Stimulated activated CD8-positive, alpha-beta memory T cell treated with anti-CD3 and anti-CD28 coated beads, Interleukin-12 subunit alpha, Interleukin-12 subunit beta, amount 100 ng/mL, for 24 hours (primary cell): ENCODE data around the gene C12orf76.

Experiments
- DNase-seq: peaks from one replicate; pipeline ENCODE4 v3.0.0-alpha.2; 2020; ENCODE audit errors: extremely low read depth

The C12orf76 gene

DNA sequence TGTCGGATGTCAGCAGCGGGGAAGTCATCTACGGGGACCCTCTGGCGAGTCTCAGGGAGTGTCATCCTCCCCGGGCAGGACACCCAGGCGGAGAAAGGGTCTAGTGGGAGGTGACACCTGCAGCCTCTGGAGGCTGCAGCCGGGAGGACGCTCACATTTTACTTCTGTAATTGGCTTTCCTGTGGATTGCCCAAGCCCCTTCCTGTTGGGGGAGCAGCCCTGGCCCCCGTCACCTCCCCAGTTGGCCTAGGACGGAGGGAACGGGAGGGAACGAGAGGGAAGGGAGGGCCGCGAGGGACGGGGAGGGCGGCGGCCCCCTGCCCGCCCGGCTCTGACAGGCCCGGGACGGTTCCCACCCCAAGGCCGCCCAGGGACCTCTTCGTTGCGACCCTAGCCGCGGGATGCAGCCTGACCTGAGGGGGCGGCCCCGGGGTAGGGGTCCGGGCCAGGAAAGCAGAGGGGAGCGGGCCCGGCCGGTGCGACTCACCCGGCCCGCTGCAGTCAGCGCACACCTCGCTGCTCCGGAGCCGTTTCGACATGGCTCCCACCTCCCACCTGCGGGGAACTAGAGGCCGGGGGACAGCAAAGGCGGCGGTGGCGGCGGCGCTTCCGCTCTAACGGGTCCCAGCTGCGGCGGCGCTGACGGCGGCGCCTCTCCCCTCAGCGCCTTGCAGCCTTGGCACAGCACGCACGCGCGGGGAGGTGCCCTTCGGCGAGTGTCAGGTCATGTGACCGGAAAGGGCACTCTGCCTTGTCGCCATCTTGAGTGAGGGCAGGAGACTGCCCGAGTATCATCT lies 52.4 kb downstream of the C12orf76 start, which contains the start of gene GIT2:
GIT2 (minus strand) TSS at position 683 of the 797 bp plus-strand sequence; CDS start at position 539, 144 bp downstream.
- peak; percentile 88 for DNase-seq

DNA sequence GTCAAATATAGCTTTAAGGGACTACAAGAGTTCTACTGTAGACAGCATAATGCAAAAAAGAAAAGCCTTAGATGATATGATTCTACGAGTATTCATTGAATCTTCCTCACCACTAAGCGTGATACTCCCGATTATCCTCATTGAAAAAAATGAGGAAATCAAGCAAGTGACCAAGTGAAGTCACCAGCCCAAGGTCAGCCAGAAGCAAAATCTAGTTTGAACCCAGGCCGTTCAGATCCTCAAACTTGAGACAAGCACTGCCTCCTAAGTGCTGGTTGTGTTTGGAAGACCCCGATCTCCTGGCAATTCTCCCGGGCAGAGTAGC lies 53.0 kb downstream of the C12orf76 start:
- DNase-seq: no peak

DNA sequence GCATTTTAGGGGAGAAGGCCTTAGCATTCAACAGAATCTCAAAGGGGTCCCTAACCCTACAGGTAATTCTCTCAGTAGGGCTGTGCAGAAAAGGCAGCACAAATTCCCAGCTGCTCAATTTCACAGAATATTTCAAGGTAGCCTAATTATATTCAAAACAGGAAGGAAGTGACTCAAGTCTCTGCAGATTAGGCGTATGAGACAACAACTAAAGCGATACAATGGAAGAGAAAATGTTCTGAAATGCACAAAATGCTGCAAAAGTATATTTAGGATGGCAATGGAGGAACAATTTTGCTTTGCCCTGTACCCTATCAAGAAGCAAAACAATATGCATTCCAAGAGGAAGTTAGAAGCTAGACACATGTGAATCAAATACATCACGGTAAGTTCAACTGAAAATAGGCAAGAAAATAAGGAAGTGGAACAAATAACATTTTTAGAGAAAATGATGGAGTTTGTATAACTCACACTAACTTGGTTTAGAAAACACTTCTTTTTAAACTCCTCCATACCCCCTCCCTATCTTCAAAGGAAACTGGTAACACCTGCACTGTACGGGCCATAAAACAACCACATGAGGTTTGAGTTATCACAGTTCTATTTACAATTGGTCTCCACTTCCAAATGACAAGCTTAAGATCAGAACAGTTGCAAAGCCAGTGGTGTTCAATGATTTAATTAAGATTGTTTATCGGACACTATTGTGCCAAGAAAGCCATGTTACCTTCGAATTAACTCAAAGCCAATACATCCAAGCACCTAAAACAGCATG lies 53.7 kb downstream of the C12orf76 start:
- no peak for DNase-seq

GRCh38 chr12:109993091-109993490 lies 55.2 kb downstream of the C12orf76 start:
- no peak for DNase-seq

GRCh38 chr12:109991586-109991985 lies 56.7 kb downstream of the C12orf76 start:
- DNase-seq: no peak
